ENCODE measurements around the gene YIPF1. TPM values are rescaled to one million over a fixed set of nuclear protein-coding genes. Genes with fewer than 3 reads are reported as not detected.

The YIPF1 gene
- total and polyA plus RNA-seq, 12 donors = 22.2 to 59.5 (median 38.9) TPM

GRCh38 chr1:53934170-53934765 lies 44.7 kb upstream of the YIPF1 start:
- Histone ChIP-seq H3K4me3 (no peak overlapping the region), H3K27me3 (no peaks in the 10 kb centered on the region), H3K27ac (no peak overlapping the region), H3K36me3 (replicated peaks in 1 of 2) (no peaks in the 10 kb centered on the region), H3K9me3 (replicated peaks in 1 of 3) (peaks cover 0 to 4% (median 0%) of the 10 kb centered on the region in 3 donors), H3K4me1 (replicated peaks in 1 of 2) (peaks cover 0 to 7% of the 10 kb centered on the region in 2 donors)
- TF ChIP-seq, protein P1, sequence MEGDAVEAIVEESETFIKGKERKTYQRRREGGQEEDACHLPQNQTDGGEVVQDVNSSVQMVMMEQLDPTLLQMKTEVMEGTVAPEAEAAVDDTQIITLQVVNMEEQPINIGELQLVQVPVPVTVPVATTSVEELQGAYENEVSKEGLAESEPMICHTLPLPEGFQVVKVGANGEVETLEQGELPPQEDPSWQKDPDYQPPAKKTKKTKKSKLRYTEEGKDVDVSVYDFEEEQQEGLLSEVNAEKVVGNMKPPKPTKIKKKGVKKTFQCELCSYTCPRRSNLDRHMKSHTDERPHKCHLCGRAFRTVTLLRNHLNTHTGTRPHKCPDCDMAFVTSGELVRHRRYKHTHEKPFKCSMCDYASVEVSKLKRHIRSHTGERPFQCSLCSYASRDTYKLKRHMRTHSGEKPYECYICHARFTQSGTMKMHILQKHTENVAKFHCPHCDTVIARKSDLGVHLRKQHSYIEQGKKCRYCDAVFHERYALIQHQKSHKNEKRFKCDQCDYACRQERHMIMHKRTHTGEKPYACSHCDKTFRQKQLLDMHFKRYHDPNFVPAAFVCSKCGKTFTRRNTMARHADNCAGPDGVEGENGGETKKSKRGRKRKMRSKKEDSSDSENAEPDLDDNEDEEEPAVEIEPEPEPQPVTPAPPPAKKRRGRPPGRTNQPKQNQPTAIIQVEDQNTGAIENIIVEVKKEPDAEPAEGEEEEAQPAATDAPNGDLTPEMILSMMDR (IDR thresholded peaks at IDR 0.05) = no peak
- TF ChIP-seq POLR2A (IDR thresholded peaks at IDR 0.05) = no peak
- DNase-seq = no peak
- intact Hi-C loops (cut with DNase I) = no loop called here
- 96 to 100% (median 100%) methylated on average over 1 of the region's 1 CpG for WGBS, 4 donors

DNA sequence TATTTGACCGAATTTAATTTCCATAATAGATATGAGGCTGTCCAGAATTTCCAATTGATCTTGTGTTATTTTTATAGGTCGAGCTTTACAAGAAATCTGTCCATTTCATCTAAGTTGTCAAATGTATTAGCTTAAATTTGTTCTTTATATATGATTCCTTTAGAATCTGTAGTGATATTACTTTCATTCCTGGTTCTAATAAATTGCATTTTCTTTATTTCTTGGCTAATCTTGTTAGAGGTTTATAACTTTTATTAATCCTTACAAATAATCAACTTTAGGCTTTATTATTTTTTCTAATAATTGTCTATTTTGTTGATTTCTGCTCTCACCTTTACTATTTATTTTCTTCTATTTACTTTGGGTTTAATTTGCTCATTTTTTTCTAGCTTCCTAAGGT lies 41.9 kb upstream of the YIPF1 start:
- H3K4me1 ChIP-seq (replicated peaks in 1 of 2) = no peaks in the 10 kb centered on the region
- WGBS, 4 donors = 96 to 100% (median 98%) methylated on average over 2 of the region's 2 CpGs
- no peak overlapping the region for H3K27ac ChIP-seq
- peaks cover 0 to 4% (median 0%) of the 10 kb centered on the region in 3 donors for H3K9me3 ChIP-seq (replicated peaks in 1 of 3)
- no peak for DNase-seq
- no peaks in the 10 kb centered on the region for H3K27me3 ChIP-seq
- TF ChIP-seq POLR2A (IDR thresholded peaks at IDR 0.05) = no peak
- TF ChIP-seq, protein P1 (IDR thresholded peaks at IDR 0.05) = no peak
- peaks cover 0 to 7% of the 10 kb centered on the region in 2 donors for H3K36me3 ChIP-seq (replicated peaks in 1 of 2)
- intact Hi-C loops (cut with DNase I) = no loop called here
- no peak overlapping the region for H3K4me3 ChIP-seq

DNA sequence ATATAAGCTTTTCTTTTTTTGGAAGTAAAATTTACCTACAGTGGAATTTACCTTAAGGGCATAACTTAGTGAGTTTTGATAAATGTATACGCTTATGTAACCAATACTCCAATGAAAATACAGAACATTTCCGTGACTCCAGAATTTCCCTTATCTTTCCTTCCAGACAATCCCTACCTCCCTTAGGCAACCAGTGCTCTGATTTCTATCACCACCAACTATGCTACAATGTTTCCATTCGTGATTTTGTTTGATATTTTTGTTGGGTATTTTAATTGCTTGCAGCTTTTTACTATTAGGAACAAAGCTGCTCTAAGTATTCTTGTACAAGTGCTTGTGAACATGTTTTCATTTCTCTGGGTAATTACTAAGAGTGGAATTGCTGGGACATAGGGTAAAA lies 41.3 kb upstream of the YIPF1 start:
- H3K4me1 ChIP-seq (replicated peaks in 1 of 2) = no peaks in the 10 kb centered on the region
- DNase-seq = no peak
- 94 to 97% (median 94%) methylated on average over 3 of the region's 3 CpGs for WGBS, 4 donors

DNA sequence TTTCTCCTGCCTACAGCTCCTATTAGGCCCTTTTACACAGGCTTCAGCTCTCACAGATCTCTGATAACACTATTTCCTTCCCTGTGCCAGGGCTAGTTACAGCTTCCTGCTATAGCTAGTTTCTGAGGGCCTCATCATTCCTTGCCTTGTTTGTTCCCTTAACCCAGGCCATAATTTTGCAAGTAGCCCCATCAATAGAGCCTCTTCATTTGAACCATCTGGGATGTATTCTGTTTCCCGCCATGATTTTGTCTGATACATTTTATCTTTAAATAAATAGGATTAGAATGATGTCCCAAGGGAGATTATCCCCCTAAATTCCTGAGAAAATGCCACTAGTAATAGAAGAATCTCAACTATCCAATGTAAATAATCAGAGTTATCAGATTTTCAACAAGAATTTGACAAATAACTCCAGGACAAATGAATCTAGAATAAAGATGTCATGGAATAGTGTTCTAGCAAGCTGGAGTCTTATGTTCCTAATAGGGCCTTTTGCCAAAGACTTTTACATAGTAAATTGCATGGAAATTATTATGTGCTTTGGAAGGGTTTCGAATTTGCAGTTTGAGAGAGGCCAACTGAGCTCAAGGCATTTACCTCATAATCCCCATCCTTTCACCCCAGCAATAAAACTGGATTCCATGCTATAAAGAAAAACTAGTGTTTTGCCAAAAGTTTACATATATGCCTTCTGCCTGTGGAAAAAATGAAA lies 39.8 kb upstream of the YIPF1 start:
- no peaks in the 10 kb centered on the region for H3K27me3 ChIP-seq
- H3K4me1 ChIP-seq (replicated peaks in 1 of 2) = no peaks in the 10 kb centered on the region
- H3K9me3 ChIP-seq (replicated peaks in 1 of 3) = peaks cover 0 to 2% (median 0%) of the 10 kb centered on the region in 3 donors
- no peak for DNase-seq
- TF ChIP-seq, protein P1 (IDR thresholded peaks at IDR 0.05) = no peak
- no peak for TF ChIP-seq POLR2A (IDR thresholded peaks at IDR 0.05)
- peaks cover 0 to 7% of the 10 kb centered on the region in 2 donors for H3K36me3 ChIP-seq (replicated peaks in 1 of 2)
- H3K4me3 ChIP-seq = no peak overlapping the region
- intact Hi-C loops (cut with DNase I) = no loop called here
- no peak overlapping the region for H3K27ac ChIP-seq
- 81 to 92% (median 85%) methylated on average over 2 of the region's 2 CpGs for WGBS, 4 donors

More for the DNA sequence above, 41.3 kb upstream of the YIPF1 start:
- H3K27ac ChIP-seq = no peak overlapping the region
- intact Hi-C loops (cut with DNase I) = no loop called here
- H3K4me3 ChIP-seq = no peak overlapping the region
- peaks cover 0 to 7% of the 10 kb centered on the region in 2 donors for H3K36me3 ChIP-seq (replicated peaks in 1 of 2)
- no peaks in the 10 kb centered on the region for H3K27me3 ChIP-seq
- no peak for TF ChIP-seq POLR2A (IDR thresholded peaks at IDR 0.05)
- TF ChIP-seq, protein P1 (IDR thresholded peaks at IDR 0.05) = no peak
- peaks cover 0 to 4% (median 0%) of the 10 kb centered on the region in 3 donors for H3K9me3 ChIP-seq (replicated peaks in 1 of 3)

All from adrenal gland (tissue), 12 donors.